Stomach (tissue), 4 donors: Measurements from ENCODE around the gene AFMID.

Experiments used
- CTCF ChIP-seq, 7 experiments: fragments of 450-650 bp in 4 of 7; fragments of 200-600 bp in 3 of 7; sonication (generic) in 3 of 7; IDR thresholded peaks; one replicate each; pipeline ENCODE4 v1.5.1; 2016 to 2019; ENCODE audit warnings: antibody characterized with exemption in 7 of 7, control low read depth in 2 of 7, mild to moderate bottlenecking in 1 of 7
- EP300 ChIP-seq: sonication (generic); formaldehyde crosslinking; IDR thresholded peaks from one replicate; pipeline ENCODE4 v1.6.1; 2017; ENCODE audit warnings: antibody characterized with exemption
- POLR2A ChIP-seq, 4 donors: fragments of 450-650 bp; IDR thresholded peaks; one replicate each; pipeline ENCODE4 v1.6.1; 2016; ENCODE audit warnings: antibody characterized with exemption in 4 of 4, control low read depth in 2 of 4, mild to moderate bottlenecking in 1 of 4, moderate library complexity in 1 of 4
- POLR2AphosphoS5 ChIP-seq, 3 donors: sonication (generic); formaldehyde crosslinking; IDR thresholded peaks; one replicate each; pipeline ENCODE4 v1.6.1; 2016; ENCODE audit warnings: antibody characterized with exemption in 3 of 3

GRCh38 chr17:78252111-78252634 is 65.0 kb downstream of the AFMID start:
- TF ChIP-seq CTCF (IDR thresholded peaks at IDR 0.05) (no peak), POLR2A (IDR thresholded peaks at IDR 0.05) (no peak), EP300 (no peak), POLR2AphosphoS5 (IDR thresholded peaks at IDR 0.05) (no peak)
